ENCODE results near the gene AAK1.
"Not testable (repeated sequence)": the region's sequence is repeated elsewhere in the genome, so short reads cannot be mapped to it uniquely, and the experiment has no call there.

The AAK1 gene

GRCh38 chr2:69436938-69437750 is 206.4 kb downstream of the AAK1 start, which contains the start of gene NFU1:
NFU1 (minus strand) TSS chr2:69437435; CDS start chr2:69437422, 13 bp downstream.
- DNase-seq: peak; percentile 81 to 86

- DNase-seq: peak in 1 of 2 experiments; percentile 26
Observed at GRCh38 chr2:69436596-69436937, 207.0 kb downstream of the AAK1 start.

GRCh38 chr2:69434753-69435152 is 208.8 kb downstream of the AAK1 start:
- no peak for DNase-seq

- no peak for DNase-seq
Observed at GRCh38 chr2:69429491-69430183, 213.9 kb downstream of the AAK1 start.

GRCh38 chr2:69428981-69429380 is 214.6 kb downstream of the AAK1 start:
- no peak for DNase-seq

- no peak for DNase-seq
Observed at GRCh38 chr2:69424419-69424818, 219.1 kb downstream of the AAK1 start.

GRCh38 chr2:69422198-69422597 is 221.3 kb downstream of the AAK1 start:
- DNase-seq: no peak

- not testable (repeated sequence) for DNase-seq
Observed at GRCh38 chr2:69419111-69419510, 224.4 kb downstream of the AAK1 start.

GRCh38 chr2:69416147-69416546 is 227.4 kb downstream of the AAK1 start:
- DNase-seq: no peak

Data from NCI-H2081 (cell line).